HG03571 (cell line): Measurements from ENCODE around the gene CHD3.
"Not testable (repeated sequence)": the region's sequence is repeated elsewhere in the genome, so short reads cannot be mapped to it uniquely, and the experiment has no call there.

Source experiments
- ATAC-seq: cut with Tn5 transposase; IDR thresholded peaks from one replicate; pipeline ENCODE4 v1.9.1; 2021; ENCODE audit not compliant: unreplicated experiment

Gene CHD3

DNA sequence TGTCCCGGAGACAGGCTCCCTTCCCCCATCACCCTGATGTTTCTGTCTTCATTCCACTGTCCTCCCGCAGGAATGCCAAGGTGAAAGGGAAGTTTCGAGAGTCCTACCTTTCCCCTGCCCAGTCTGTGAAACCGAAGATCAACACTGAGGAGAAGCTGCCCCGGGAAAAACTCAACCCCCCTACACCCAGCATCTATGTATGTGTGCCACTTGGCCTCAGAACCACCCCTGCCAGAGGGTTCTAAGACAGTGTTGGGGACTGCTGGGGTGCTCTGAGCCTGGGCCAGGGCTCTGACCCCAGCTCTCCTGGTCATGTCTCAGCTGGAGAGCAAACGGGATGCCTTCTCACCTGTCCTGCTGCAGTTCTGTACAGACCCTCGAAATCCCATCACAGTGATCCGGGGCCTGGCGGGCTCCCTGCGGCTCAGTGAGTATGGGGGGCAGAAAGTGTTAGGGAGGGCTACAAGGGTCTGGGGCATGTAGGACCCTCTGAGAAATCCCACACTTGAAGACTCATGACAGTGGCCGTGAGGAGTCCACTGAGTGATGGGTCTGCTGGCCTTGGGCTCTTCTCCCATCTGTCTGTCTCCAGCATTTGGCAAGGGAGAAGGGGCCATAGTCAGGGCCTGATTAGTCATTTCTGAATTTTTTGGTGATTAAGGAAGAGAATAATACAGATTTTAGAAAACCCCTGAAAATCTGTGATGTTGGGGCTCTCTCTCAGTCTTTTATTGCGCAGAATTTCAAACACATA is 38.7 kb upstream of the CHD3 start:
- ATAC-seq = no peak

DNA sequence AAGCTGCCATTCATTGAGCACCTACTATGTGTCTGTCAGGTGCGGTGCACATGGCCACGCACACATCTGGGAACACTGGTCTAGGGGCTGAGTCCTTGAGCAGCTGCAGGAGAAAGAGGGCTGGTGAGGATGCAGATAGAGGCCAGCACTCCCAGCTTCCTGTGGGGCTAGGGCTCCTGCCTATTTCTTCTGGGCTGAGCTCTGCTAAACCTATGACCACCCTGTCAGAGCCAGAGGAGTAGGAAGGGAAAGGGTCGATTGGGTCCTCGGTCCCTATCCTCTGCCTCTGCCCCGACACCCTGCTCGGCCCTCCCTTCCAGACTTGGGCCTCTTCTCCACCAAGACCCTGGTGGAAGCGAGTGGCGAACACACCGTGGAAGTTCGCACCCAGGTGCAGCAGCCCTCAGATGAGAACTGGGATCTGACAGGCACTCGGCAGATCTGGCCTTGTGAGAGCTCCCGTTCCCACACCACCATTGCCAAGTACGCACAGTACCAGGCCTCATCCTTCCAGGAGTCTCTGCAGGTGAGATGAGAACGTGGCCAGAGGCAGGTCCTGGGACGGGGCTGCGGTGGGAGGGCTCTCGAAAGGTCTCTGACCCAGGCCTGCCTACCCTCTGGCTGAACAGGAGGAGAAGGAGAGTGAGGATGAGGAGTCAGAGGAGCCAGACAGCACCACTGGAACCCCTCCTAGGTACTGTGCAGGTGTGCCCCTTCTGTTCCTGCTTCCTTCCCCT is 37.7 kb upstream of the CHD3 start:
- no peak for ATAC-seq

DNA sequence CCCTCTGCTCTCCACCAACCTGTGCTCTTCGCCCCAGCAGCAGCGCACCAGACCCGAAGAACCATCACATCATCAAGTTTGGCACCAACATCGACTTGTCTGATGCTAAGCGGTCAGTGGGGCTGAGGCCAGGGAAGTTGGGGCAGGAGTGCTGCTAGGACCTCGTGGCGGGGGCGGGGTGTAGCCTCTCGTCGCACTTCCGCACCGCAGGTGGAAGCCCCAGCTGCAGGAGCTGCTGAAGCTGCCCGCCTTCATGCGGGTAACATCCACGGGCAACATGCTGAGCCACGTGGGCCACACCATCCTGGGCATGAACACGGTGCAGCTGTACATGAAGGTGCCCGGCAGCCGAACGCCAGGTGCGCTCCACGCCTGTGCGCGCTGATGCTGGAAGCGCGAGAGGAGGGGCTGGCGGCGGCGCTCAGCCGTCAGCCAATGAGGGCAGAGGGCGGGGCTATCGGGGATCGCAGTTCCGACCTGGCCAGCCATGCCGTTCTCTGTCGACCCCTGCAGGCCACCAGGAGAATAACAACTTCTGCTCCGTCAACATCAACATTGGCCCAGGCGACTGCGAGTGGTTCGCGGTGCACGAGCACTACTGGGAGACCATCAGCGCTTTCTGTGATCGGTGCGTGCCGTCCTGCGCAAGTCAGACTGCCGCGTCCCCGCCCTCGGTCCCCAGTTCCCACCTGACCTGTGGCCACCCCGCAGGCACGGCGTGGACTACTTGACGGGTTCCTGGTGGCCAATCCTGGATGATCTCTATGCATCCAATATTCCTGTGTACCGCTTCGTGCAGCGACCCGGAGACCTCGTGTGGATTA is 36.9 kb upstream of the CHD3 start:
- peak; percentile 57 for ATAC-seq

GRCh38 chr17:7852262-7852670 is 36.3 kb upstream of the CHD3 start:
- no peak for ATAC-seq

DNA sequence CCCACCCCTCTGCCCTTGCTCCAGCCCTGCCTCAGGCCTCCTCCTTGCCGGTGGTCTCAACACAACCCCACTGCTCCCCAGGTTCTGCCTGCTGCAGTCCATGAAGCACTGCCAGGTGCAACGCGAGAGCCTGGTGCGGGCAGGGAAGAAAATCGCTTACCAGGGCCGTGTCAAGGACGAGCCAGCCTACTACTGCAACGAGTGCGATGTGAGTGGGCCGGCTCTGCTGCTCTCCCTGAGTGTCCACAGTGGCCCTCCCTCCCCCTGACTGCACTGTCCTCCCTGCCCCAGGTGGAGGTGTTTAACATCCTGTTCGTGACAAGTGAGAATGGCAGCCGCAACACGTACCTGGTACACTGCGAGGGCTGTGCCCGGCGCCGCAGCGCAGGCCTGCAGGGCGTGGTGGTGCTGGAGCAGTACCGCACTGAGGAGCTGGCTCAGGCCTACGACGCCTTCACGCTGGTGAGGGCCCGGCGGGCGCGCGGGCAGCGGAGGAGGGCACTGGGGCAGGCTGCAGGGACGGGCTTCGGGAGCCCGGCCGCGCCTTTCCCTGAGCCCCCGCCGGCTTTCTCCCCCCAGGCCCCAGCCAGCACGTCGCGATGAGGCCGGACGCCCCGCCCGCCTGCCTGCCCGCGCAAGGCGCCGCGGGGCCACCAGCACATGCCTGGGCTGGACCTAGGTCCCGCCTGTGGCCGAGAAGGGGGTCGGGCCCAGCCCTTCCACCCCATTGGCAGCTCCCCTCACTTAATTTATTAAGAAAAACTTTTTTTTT is 35.5 kb upstream of the CHD3 start:
- ATAC-seq = no peak

DNA sequence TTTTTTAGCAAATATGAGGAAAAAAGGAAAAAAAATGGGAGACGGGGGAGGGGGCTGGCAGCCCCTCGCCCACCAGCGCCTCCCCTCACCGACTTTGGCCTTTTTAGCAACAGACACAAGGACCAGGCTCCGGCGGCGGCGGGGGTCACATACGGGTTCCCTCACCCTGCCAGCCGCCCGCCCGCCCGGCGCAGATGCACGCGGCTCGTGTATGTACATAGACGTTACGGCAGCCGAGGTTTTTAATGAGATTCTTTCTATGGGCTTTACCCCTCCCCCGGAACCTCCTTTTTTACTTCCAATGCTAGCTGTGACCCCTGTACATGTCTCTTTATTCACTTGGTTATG is 34.9 kb upstream of the CHD3 start:
- no peak for ATAC-seq

DNA sequence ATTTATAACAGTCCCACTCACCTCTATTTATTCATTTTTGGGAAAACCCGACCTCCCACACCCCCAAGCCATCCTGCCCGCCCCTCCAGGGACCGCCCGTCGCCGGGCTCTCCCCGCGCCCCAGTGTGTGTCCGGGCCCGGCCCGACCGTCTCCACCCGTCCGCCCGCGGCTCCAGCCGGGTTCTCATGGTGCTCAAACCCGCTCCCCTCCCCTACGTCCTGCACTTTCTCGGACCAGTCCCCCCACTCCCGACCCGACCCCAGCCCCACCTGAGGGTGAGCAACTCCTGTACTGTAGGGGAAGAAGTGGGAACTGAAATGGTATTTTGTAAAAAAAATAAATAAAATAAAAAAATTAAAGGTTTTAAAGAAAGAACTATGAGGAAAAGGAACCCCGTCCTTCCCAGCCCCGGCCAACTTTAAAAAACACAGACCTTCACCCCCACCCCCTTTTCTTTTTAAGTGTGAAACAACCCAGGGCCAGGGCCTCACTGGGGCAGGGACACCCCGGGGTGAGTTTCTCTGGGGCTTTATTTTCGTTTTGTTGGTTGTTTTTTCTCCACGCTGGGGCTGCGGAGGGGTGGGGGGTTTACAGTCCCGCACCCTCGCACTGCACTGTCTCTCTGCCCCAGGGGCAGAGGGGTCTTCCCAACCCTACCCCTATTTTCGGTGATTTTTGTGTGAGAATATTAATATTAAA is 34.4 kb upstream of the CHD3 start:
- no peak for ATAC-seq

DNA sequence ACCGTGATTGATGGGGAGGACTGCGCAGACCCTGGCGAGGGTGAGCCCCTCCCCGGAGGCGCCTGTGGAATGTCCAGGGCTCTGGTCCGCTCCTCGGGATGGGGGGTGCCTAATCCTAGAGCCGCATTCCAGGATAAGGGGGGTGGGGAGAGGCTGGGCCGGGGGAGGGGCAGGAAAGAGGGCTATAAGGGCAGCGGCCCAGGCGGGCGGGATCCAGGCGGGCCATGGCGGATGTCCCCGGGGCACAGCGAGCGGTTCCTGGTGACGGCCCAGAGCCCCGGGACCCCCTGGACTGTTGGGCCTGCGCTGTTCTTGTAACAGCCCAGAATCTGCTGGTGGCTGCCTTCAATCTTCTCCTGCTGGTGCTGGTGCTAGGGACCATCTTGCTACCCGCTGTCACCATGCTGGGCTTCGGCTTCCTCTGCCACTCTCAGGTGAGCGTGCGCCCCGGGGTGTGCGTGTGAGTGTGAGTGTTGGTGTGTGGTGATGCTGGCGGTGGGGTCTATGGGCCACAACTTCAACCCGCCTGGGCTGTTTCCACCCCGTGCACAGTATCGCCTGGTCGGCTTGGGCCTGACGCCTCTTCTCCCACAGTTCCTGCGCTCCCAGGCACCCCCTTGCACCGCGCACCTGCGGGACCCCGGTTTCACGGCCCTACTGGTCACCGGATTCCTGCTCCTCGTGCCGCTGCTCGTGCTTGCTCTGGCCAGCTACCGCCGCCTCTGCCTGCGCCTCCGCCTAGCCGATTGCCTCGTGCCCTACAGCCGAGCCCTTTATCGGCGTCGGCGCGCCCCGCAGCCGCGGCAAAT is 33.5 kb upstream of the CHD3 start, which contains the start of gene TMEM88:
TSS of gene TMEM88 (plus strand) at position 216 of the 809 bp plus-strand sequence. CDS start at position 225, 9 bp downstream.
- no peak for ATAC-seq

DNA sequence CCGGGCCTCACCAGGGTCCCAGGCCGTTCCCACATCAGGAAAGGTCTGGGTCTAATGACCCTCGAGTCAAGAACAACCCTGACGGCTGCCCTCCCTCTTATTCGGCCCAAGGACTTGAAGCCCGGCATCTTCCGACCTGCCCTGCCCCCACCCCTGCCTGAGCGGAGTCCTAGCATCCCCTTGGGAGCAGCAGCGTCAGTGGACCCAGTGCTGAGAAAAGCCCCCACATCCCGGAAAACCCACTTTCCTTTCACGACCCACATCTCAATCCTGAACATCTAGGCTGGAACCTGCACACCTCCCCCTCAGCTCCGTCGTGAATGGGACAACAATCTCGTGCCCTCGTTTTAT is 33.0 kb upstream of the CHD3 start:
- no peak for ATAC-seq

- ATAC-seq = no peak
These were observed 32.4 kb upstream of the CHD3 start for GRCh38 chr17:7856011-7856810.

DNA sequence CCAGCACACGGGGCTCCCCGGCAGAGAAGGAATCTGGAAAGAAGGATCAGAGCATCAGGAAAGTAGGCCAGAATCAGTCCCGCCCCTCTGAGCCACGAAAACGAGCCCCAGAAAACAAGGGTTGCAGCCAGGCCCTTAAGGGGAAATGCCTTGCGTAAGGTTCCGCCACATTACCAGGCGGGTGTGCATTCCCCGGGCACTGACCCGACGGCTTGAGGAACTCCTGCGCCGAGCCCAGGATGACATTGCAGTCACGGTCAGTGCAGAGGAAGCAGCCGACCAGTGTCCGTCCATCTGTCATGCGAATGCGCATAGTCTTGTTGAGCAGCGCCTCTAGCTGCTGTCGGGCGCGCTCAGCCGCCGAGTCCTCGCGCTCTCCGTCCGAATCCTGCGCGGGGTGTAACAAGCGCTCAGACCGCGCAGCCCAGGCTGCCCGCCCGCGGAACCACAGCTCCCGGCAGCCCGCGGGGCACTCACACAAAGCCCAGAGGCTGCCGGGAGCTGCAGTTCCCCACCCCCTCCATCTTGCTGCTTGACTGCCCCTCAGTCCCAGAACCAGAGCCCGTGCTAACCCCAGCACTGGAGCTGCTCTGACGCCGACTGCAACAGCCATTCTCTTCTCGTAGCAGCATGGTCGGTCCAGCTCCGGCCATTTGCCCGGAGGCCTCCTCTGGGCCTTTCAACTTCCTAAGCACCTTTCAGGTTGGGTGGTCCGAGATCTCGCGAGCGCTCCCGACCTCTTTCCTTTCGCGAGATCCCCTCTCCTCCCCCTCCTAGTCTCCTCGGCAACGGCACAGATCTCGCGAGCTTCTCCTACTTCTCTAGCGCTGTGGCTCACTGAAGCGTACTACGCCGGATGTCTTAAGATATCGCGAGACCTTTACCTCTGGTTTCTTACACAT is 31.5 kb upstream of the CHD3 start, which contains the start of gene NAA38:
TSS of gene NAA38 (minus strand) at position 749 of the 902 bp plus-strand sequence. CDS start at position 653, 96 bp downstream.
- peak; percentile 63 for ATAC-seq

DNA sequence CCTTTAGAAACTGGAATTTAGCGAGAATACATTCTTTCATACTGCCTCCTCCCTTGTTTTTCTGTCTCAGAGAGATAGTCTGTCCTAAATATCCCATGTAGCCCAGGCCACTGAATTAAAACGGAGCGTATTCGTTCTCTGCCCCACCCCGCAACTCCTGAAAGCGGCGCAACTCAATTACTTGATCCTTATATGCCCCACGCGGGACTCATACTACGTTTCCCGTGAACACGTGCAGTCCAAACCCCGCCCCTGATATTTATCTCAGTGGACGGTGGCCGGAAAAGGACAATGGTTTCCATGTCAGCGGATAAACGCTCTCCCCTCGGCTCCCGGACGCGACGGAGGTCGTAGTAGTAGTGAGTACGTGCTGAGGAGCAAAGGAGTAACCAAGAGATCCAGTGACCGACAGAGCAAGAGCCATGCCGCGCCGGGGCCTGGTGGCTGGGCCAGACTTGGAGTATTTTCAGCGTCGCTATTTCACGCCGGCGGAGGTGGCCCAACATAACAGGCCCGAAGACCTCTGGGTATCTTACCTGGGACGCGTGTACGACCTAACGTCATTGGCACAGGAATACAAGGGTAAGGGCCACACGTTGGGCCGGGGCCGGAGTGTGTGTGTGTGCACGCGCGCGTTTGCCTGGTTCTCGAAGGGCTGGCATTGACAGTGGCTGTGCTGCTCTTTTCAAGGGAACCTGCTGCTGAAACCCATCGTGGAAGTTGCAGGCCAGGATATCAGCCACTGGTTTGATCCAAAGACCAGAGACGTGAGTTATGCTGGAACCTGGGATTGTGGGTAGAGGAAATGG is 30.7 kb upstream of the CHD3 start, which contains the start of gene CYB5D1:
TSS of gene CYB5D1 (plus strand) at position 291 of the 809 bp plus-strand sequence. CDS start at position 423, 132 bp downstream.
- ATAC-seq = peak; percentile 32

GRCh38 chr17:7858522-7858810 is 30.1 kb upstream of the CHD3 start:
- ATAC-seq = no peak

- no peak for ATAC-seq
These were observed 29.6 kb upstream of the CHD3 start for GRCh38 chr17:7859028-7859427.

GRCh38 chr17:7862692-7863437 is 25.7 kb upstream of the CHD3 start:
- ATAC-seq = no peak

DNA sequence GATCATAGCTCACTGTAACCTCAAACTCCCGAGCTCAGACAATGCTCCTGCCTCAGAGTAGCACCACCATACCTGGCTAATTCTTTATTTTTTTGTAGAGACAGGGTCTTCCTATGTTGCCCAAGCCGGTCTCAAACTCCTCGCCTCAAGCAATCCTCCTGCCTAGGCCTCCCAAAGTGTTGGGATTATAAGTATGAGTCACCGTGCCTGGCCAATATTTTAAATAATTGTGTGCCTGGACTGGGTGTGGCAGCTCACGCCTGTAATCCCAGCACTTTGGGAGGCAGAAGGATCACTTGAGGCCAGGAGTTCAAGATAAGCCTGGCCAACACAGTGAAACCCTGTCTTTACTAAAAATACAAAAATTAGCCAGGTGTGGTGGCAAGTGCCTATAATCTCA is 24.2 kb upstream of the CHD3 start:
- not testable (repeated sequence) for ATAC-seq
